ENCODE results near the gene MEIS1. TPM values are rescaled to one million over a fixed set of nuclear protein-coding genes. Genes with fewer than 3 reads are reported as not detected.

MEIS1 gene
- total RNA-seq, 1 donor from 2014 or later: 3.4 TPM

DNA sequence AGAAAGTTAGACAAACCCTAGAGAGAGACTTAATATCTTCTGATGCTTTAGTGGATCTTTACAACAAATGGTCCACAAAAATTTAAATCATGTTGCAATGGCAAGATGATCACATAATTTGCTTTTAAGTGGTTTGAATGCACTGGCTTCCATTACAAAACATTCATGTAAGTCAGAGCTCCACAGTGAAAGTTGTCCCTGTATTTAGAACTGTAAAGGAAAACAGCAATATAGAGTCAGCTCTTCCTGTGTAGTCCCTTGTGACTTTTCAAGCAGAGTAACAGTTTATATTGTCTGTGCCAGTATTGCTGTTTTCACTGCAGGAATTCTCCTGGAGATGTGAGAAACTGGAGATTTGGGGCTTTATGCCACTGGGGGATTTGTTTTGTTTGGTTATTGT lies 77.7 kb downstream of the MEIS1 start:
- no peak overlapping the region for H3K27ac ChIP-seq (ENCODE audit: low read depth, low read length)
- H3K4me3 ChIP-seq (ENCODE audit: insufficient read depth, low read depth, low read length): no peak overlapping the region
- H2AFZ ChIP-seq (ENCODE audit: low read depth, low read length): no peak overlapping the region
- H3K4me1 ChIP-seq (ENCODE audit: insufficient read depth, low read length): peaks cover 19% of the 10 kb centered on the region
- TF ChIP-seq, protein P1, sequence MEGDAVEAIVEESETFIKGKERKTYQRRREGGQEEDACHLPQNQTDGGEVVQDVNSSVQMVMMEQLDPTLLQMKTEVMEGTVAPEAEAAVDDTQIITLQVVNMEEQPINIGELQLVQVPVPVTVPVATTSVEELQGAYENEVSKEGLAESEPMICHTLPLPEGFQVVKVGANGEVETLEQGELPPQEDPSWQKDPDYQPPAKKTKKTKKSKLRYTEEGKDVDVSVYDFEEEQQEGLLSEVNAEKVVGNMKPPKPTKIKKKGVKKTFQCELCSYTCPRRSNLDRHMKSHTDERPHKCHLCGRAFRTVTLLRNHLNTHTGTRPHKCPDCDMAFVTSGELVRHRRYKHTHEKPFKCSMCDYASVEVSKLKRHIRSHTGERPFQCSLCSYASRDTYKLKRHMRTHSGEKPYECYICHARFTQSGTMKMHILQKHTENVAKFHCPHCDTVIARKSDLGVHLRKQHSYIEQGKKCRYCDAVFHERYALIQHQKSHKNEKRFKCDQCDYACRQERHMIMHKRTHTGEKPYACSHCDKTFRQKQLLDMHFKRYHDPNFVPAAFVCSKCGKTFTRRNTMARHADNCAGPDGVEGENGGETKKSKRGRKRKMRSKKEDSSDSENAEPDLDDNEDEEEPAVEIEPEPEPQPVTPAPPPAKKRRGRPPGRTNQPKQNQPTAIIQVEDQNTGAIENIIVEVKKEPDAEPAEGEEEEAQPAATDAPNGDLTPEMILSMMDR (IDR thresholded peaks at IDR 0.05; ENCODE audit: insufficient read depth, low read depth, low read length): no peak
- TF ChIP-seq EZH2 (IDR thresholded peaks at IDR 0.05; ENCODE audit: insufficient read depth, low read length): no peak
- no peaks in the 10 kb centered on the region for H3K27me3 ChIP-seq (ENCODE audit: insufficient read depth, low read length)
- FAIRE-seq: no peak
- no peak overlapping the region for H3K4me2 ChIP-seq (ENCODE audit: low read length)
- H3K27ac Mint-ChIP-seq (ENCODE audit: unreplicated experiment): no peak overlapping the region
- H3K9me3 Mint-ChIP-seq (ENCODE audit: unreplicated experiment): no peaks in the 10 kb centered on the region
- H3K27me3 Mint-ChIP-seq (ENCODE audit: low read depth, unreplicated experiment): peaks cover 6% of the 10 kb centered on the region
- peaks cover 18% of the 10 kb centered on the region for H3K4me1 Mint-ChIP-seq (ENCODE audit: low read depth, unreplicated experiment)
- H3K4me3 Mint-ChIP-seq (ENCODE audit: unreplicated experiment): no peak overlapping the region
- H3K36me3 Mint-ChIP-seq (ENCODE audit: low read depth, unreplicated experiment): no peaks in the 10 kb centered on the region
- no peaks in the 10 kb centered on the region for H3K36me3 ChIP-seq (ENCODE audit: insufficient read depth, low read length)
- H3K9me3 ChIP-seq (ENCODE audit: insufficient read depth, low read depth, low read length): no peaks in the 10 kb centered on the region
- no peak overlapping the region for H3K9ac ChIP-seq (ENCODE audit: low read length)
- DNase-seq (ENCODE audit: low read depth): no peak
- peaks cover 22% of the 10 kb centered on the region for H4K20me1 ChIP-seq (ENCODE audit: insufficient read depth, low read length)
- no peaks in the 10 kb centered on the region for H3K79me2 ChIP-seq (ENCODE audit: insufficient read depth, low read length)

DNA sequence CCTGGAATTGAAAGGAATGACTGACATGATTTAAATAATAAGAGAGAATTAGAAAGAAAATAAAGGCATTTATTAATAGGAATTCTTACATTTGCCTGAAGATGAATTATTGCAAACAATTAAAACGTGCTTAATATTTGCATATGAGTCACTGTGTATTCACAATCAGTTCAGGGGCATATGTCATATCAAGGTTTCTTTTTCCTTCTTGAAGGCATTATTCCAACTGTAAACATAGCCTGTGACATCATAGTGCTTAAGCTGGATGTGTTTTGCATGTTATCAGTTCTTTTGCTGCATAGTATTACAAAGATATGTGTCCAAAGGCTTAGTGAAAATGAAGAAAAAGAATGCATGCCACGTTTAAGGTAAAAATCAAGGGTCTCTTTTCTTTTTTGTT lies 80.8 kb downstream of the MEIS1 start:
- Histone ChIP-seq H3K27ac (ENCODE audit: low read depth, low read length) (no peak overlapping the region), H3K36me3 (ENCODE audit: insufficient read depth, low read length) (no peaks in the 10 kb centered on the region), H3K4me3 (ENCODE audit: insufficient read depth, low read depth, low read length) (no peak overlapping the region), H3K79me2 (ENCODE audit: insufficient read depth, low read length) (no peaks in the 10 kb centered on the region), H2AFZ (ENCODE audit: low read depth, low read length) (no peak overlapping the region), H4K20me1 (ENCODE audit: insufficient read depth, low read length) (peaks cover 14% of the 10 kb centered on the region), H3K9me3 (ENCODE audit: insufficient read depth, low read depth, low read length) (no peaks in the 10 kb centered on the region), H3K9ac (ENCODE audit: low read length) (no peak overlapping the region), H3K4me1 (ENCODE audit: insufficient read depth, low read length) (no peaks in the 10 kb centered on the region), H3K4me2 (ENCODE audit: low read length) (no peak overlapping the region), H3K27me3 (ENCODE audit: insufficient read depth, low read length) (no peaks in the 10 kb centered on the region)
- Mint-ChIP-seq H3K4me3 (ENCODE audit: unreplicated experiment) (no peak overlapping the region), H3K9me3 (ENCODE audit: unreplicated experiment) (no peaks in the 10 kb centered on the region), H3K27me3 (ENCODE audit: low read depth, unreplicated experiment) (peaks cover 6% of the 10 kb centered on the region), H3K4me1 (ENCODE audit: low read depth, unreplicated experiment) (no peaks in the 10 kb centered on the region), H3K27ac (ENCODE audit: unreplicated experiment) (no peak overlapping the region), H3K36me3 (ENCODE audit: low read depth, unreplicated experiment) (no peaks in the 10 kb centered on the region)
- TF ChIP-seq, protein P1 (IDR thresholded peaks at IDR 0.05; ENCODE audit: insufficient read depth, low read depth, low read length): no peak
- no peak for TF ChIP-seq EZH2 (IDR thresholded peaks at IDR 0.05; ENCODE audit: insufficient read depth, low read length)
- peak; percentile 13 for FAIRE-seq
- DNase-seq (ENCODE audit: low read depth): peak; percentile 59

DNA sequence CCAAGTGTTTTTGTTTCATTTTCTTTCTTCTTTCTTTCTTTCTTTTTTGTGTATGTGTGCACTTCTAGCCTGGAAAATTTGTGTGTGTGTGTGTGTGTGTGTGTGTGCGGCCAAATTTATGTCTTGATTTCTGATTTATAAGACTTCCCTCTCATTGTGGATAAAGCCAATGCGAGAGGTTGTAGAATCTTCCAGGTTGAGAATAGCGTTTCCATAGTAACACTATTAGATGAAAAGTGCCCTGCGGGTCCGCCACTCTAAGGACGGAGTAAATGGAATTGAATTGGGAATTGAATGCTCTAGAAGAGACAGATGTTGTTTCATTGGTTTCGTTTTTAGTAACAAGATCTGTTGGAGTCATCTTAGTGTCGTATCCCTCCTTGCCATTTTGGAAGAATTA lies 81.6 kb downstream of the MEIS1 start:
- no peak overlapping the region for H3K9ac ChIP-seq (ENCODE audit: low read length)
- no peak overlapping the region for H3K4me2 ChIP-seq (ENCODE audit: low read length)
- Mint-ChIP-seq H3K36me3 (ENCODE audit: low read depth, unreplicated experiment) (no peaks in the 10 kb centered on the region), H3K4me1 (ENCODE audit: low read depth, unreplicated experiment) (no peaks in the 10 kb centered on the region), H3K27ac (ENCODE audit: unreplicated experiment) (no peak overlapping the region), H3K4me3 (ENCODE audit: unreplicated experiment) (no peak overlapping the region), H3K27me3 (ENCODE audit: low read depth, unreplicated experiment) (peaks cover 6% of the 10 kb centered on the region), H3K9me3 (ENCODE audit: unreplicated experiment) (no peaks in the 10 kb centered on the region)
- H3K27ac ChIP-seq (ENCODE audit: low read depth, low read length): no peak overlapping the region
- no peak overlapping the region for H2AFZ ChIP-seq (ENCODE audit: low read depth, low read length)
- DNase-seq (ENCODE audit: low read depth): no peak
- FAIRE-seq: no peak
- no peaks in the 10 kb centered on the region for H3K4me1 ChIP-seq (ENCODE audit: insufficient read depth, low read length)
- TF ChIP-seq, protein P1 (IDR thresholded peaks at IDR 0.05; ENCODE audit: insufficient read depth, low read depth, low read length): no peak
- no peak for TF ChIP-seq EZH2 (IDR thresholded peaks at IDR 0.05; ENCODE audit: insufficient read depth, low read length)
- no peaks in the 10 kb centered on the region for H3K27me3 ChIP-seq (ENCODE audit: insufficient read depth, low read length)
- peaks cover 3% of the 10 kb centered on the region for H3K36me3 ChIP-seq (ENCODE audit: insufficient read depth, low read length)
- H3K4me3 ChIP-seq (ENCODE audit: insufficient read depth, low read depth, low read length): no peak overlapping the region
- no peaks in the 10 kb centered on the region for H3K9me3 ChIP-seq (ENCODE audit: insufficient read depth, low read depth, low read length)
- H4K20me1 ChIP-seq (ENCODE audit: insufficient read depth, low read length): peaks cover 14% of the 10 kb centered on the region
- no peaks in the 10 kb centered on the region for H3K79me2 ChIP-seq (ENCODE audit: insufficient read depth, low read length)

All from astrocyte (in vitro differentiated cells and primary cell).